MCF 10A (cell line): ENCODE data around the gene MNT. TPM values are rescaled to one million over a fixed set of nuclear protein-coding genes. Genes with fewer than 3 reads are reported as not detected.

Experiments used
- BruUV-seq: library from RNA; stranded (reverse); fragments of 400-500 nt; replicated peaks from 2 replicates; lab custom pipeline; 2021; lab: Mats Ljungman, UMichigan
- CTCF ChIA-PET: fragments of 300-600 bp; sonication (Branson Sonifier 250); formaldehyde crosslinking; extraction: SDS; loops from one replicate; lab custom pipeline; 2021; ENCODE audit warnings: antibody characterized with exemption, inconsistent platforms; lab: Yijun Ruan, JAX
- POLR2A ChIA-PET: fragments of 300-600, 350-650 bp; sonication (Branson Sonifier 250); formaldehyde crosslinking; extraction: SDS; loops from one replicate; lab custom pipeline; 2020; ENCODE audit warnings: antibody characterized with exemption, inconsistent platforms; lab: Yijun Ruan, JAX
- DNase-seq: peaks from one replicate; pipeline ENCODE4 v3.0.0-alpha.2; 2018; ENCODE audit not compliant: unreplicated experiment
- H3K27ac Mint-ChIP-seq: one replicate; pipeline ENCODE4 v1.8.0; 2022; ENCODE audit warnings: mild to moderate bottlenecking, low read depth, mixed read lengths; ENCODE audit not compliant: unreplicated experiment
- H3K27me3 Mint-ChIP-seq: one replicate; pipeline ENCODE4 v1.8.0; 2022; ENCODE audit warnings: mixed read lengths; ENCODE audit not compliant: insufficient read depth, unreplicated experiment
- H3K36me3 Mint-ChIP-seq: one replicate; pipeline ENCODE4 v1.8.0; 2022; ENCODE audit warnings: mild to moderate bottlenecking, moderate library complexity, mixed read lengths; ENCODE audit not compliant: insufficient read depth, unreplicated experiment
- H3K4me1 Mint-ChIP-seq: one replicate; pipeline ENCODE4 v1.8.0; 2022; ENCODE audit warnings: mixed read lengths; ENCODE audit not compliant: insufficient read depth, unreplicated experiment
- H3K4me3 Mint-ChIP-seq: one replicate; pipeline ENCODE4 v1.8.0; 2022; ENCODE audit warnings: mild to moderate bottlenecking, moderate library complexity, mixed read lengths; ENCODE audit not compliant: unreplicated experiment
- H3K9me3 Mint-ChIP-seq: one replicate; pipeline ENCODE4 v1.8.0; 2022; ENCODE audit warnings: mixed read lengths; ENCODE audit not compliant: unreplicated experiment
- CTCF ChIP-seq: fragments of 200-600 bp; IDR thresholded peaks from one replicate; pipeline ENCODE4 v1.8.0; 2022; ENCODE audit warnings: antibody characterized with exemption, mild to moderate bottlenecking; ENCODE audit not compliant: unreplicated experiment
- intact Hi-C: fragments of 100-400 bp; cut with micrococcal nuclease; formaldehyde crosslinking; loops from 2 replicates; pipeline ENCODE4 v1.14.1; 2022
- total RNA-seq: library from RNA; stranded (reverse); gene quantifications from 2 replicates; pipeline ENCODE4 v1.2.3, GENCODE V29; 2022

The MNT gene
- total RNA-seq, 1 experiment from 2014 or later: 25.5 TPM

DNA sequence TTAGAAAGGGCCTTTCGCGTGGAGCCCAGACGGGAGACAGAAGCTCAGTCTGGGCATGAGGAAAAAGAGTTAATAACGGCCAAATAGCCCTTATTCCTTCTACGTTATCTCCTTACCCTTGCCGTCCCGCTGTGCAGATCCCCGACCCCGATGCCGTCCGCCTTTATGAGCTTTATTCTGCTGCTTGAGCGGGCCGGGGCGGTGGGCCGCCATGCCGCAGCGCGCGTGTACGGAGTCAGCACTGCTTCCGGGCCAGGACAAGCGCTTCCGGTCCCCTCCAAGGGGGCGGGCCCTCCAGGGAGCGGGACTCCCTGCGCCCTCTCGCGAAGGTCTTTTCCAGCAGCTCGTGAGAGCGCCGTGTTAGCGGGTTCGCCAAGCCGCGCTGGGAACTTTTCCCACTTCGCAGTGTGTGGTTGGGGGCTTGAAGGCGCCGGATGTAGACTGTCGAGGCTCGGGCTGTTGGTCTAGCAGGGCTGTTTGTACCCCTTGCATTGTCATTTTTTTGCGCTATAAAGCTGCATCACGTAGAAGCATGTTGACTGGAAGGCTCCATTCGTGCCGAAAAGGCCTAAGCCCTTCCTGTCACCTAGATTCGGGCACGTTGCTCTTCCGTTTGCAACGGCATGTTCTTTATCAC is 64.5 kb downstream of the MNT start, which contains the start of gene TSR1:
Gene TSR1 (minus strand): TSS at position 243 of the 637 bp plus-strand sequence. CDS start 30 bp downstream, at position 213.
- DNase-seq: peak; percentile 93
- ChIA-PET CTCF (interaction anchor here (0.6 to 1.3 kb wide), 4 partner anchors 16 to 578 kb away, joined by 3 to 5 read pairs (median 4); partner anchors contain the start of genes SMG6 and SRR), POLR2A (interaction anchor here (0.6 to 5.9 kb wide), 37 partner anchors 9 to 1382 kb away, joined by 3 to 111 read pairs (median 6); partner anchors contain the start of genes OVCA2, RPA1, SMG6 and SMYD4)
- H3K27me3 Mint-ChIP-seq: no peaks in the 10 kb centered on the region
- BruUV-seq: no TSS peak
- no peaks in the 10 kb centered on the region for H3K9me3 Mint-ChIP-seq
- H3K27ac Mint-ChIP-seq: peak within 1 kb of the TSS; percentile 94
- H3K4me3 Mint-ChIP-seq: peak within 1 kb of the TSS; percentile 96
- intact Hi-C loops: no loop called here
- TF ChIP-seq CTCF: no peak
- H3K36me3 Mint-ChIP-seq: peaks cover 18% of the 10 kb centered on the region
- peaks cover 8% of the 10 kb centered on the region for H3K4me1 Mint-ChIP-seq

- Mint-ChIP-seq H3K36me3 (peaks cover 18% of the 10 kb centered on the region), H3K4me1 (peaks cover 8% of the 10 kb centered on the region), H3K4me3 (peak overlapping the region; percentile 96), H3K27me3 (no peaks in the 10 kb centered on the region), H3K9me3 (no peaks in the 10 kb centered on the region), H3K27ac (peak overlapping the region; percentile 94)
- POLR2A ChIA-PET: interaction anchor here (0.6 to 5.9 kb wide), 34 partner anchors 9 to 1382 kb away, joined by 3 to 111 read pairs (median 6); partner anchors contain the start of genes OVCA2, RPA1, SMG6 and SMYD4
- no peak for TF ChIP-seq CTCF
- intact Hi-C loops: no loop called here
- CTCF ChIA-PET: interaction anchor here (0.6 to 1.3 kb wide), 4 partner anchors 33 to 280 kb away, joined by 3 to 6 read pairs (median 4); partner anchors contain the start of genes SMG6 and SRR
- TSS peak; percentile 54 for BruUV-seq
- no peak for DNase-seq
Observed at GRCh38 chr17:2335726-2336214, 65.1 kb downstream of the MNT start.

Other genes starting within 250 kb of the MNT start
- gene SMG6, start 97.3 kb downstream of the MNT start, total RNA-seq: 17.0 and 23.2 TPM in 2 replicates
- gene SRR, start 97.1 kb downstream of the MNT start, total RNA-seq: 7.7 and 16.6 TPM in 2 replicates
- gene TSR1, start 64.6 kb downstream of the MNT start, total RNA-seq: 44.3 and 61.5 TPM in 2 replicates
- gene SGSM2, start 63.6 kb downstream of the MNT start, total RNA-seq: 26.5 and 35.1 TPM in 2 replicates
- 37.6 and 41.4 TPM in 2 replicates for gene METTL16, start 110.8 kb upstream of the MNT start, total RNA-seq
- 170 and 192 TPM in 2 replicates for gene PAFAH1B1, start 192.6 kb upstream of the MNT start, total RNA-seq